ENCODE data around the gene OSBPL3.

The OSBPL3 gene

DNA sequence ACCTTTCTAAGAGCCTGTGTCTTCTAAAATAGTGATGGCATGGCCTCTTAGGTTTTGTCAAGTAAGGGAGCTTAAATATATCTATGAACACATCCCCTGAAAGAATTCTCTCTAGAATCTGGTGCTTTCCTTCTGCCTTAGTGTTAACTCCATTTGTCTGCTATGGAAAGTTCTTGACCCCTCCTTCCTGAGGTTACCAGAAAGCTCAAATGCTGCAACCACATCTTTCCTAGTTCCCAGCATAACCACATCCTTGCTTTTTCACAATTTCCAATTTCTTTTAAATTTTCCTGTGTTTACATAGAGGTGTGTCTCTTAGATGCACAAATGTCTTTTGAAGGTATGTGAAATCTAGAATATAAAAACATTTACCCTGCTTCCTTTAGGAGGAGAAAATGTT, 206.3 kb downstream of the OSBPL3 start:
- peaks cover 5% of the 10 kb centered on the region for H3K9me3 Mint-ChIP-seq
- H3K4me1 Mint-ChIP-seq = peaks cover 28% of the 10 kb centered on the region
- no peak overlapping the region for H3K27ac Mint-ChIP-seq
- no peak overlapping the region for H3K4me3 Mint-ChIP-seq
- DNase-seq = no peak
- CTCF ChIA-PET = no interaction called here
- H3K36me3 Mint-ChIP-seq = no peaks in the 10 kb centered on the region
- H3K27me3 Mint-ChIP-seq = peaks cover 10% of the 10 kb centered on the region

- Mint-ChIP-seq H3K27ac (no peak overlapping the region), H3K9me3 (peaks cover 5% of the 10 kb centered on the region), H3K4me3 (no peak overlapping the region), H3K27me3 (peaks cover 20% of the 10 kb centered on the region), H3K36me3 (no peaks in the 10 kb centered on the region), H3K4me1 (peaks cover 34% of the 10 kb centered on the region)
- CTCF ChIA-PET = interaction anchor here (0.7 to 2.1 kb wide), 4 partner anchors 9 to 331 kb away, joined by 3 to 7 read pairs (median 4); no protein-coding TSS in a partner anchor
- no peak for DNase-seq
Observed at GRCh38 chr7:24769851-24770250, 210.1 kb downstream of the OSBPL3 start.

- peaks cover 26% of the 10 kb centered on the region for H3K27me3 Mint-ChIP-seq
- peaks cover 34% of the 10 kb centered on the region for H3K4me1 Mint-ChIP-seq
- no peak overlapping the region for H3K4me3 Mint-ChIP-seq
- CTCF ChIA-PET = interaction anchor here (0.6 to 2.1 kb wide), 5 partner anchors 10 to 331 kb away, joined by 3 to 7 read pairs (median 3); no protein-coding TSS in a partner anchor
- no peaks in the 10 kb centered on the region for H3K36me3 Mint-ChIP-seq
- H3K27ac Mint-ChIP-seq = peak overlapping the region; percentile 17
- H3K9me3 Mint-ChIP-seq = peaks cover 5% of the 10 kb centered on the region
- DNase-seq = no peak
Observed at GRCh38 chr7:24769014-24769830, 210.8 kb downstream of the OSBPL3 start.

GRCh38 chr7:24767878-24768569, 212.0 kb downstream of the OSBPL3 start:
- DNase-seq = no peak
- Mint-ChIP-seq H3K36me3 (no peaks in the 10 kb centered on the region), H3K9me3 (peaks cover 5% of the 10 kb centered on the region), H3K4me1 (peaks cover 27% of the 10 kb centered on the region), H3K27me3 (peaks cover 32% of the 10 kb centered on the region), H3K4me3 (no peak overlapping the region), H3K27ac (no peak overlapping the region)
- CTCF ChIA-PET = no interaction called here

DNA sequence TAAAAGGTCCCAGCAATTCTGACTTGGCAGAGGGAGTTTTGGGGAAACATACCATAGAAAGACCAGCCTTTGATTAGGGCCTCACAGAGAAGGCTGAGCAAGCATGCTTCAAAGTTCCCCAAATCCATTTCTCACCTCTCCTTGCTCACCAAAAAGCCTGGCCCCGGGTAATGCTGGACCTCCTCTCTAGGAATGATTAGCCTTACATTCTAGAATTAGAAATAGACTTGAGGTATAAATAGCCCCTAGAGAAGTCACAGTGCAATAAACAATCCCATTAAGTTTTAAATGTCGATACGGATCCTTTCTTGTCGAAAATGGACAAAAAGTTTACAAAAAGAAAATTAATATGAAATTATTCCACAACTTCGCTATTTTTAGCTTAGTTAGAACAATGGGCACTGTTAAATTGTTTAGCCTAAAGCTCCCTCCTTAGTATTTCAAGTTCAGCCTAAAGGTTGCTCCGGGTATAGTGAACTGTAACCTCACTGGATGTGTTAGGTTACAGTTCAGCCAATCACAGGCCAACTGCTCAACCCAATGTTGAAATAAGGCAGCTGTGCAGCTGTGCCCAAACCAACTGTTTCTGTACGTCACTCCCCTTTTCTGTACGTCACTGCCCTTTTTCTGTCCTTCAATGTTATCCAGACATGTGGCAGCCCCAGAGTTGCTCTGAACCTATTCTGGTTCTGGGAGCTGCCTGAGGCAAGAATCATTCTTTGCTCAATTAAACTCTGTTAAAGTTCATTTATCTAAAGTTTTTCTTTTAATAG, 214.8 kb downstream of the OSBPL3 start:
- peaks cover 41% of the 10 kb centered on the region for H3K27me3 Mint-ChIP-seq
- CTCF ChIA-PET = interaction anchor here (0.5 kb wide), 1 partner anchor 99 kb away, joined by 3 read pairs; no protein-coding TSS in a partner anchor
- DNase-seq = no peak
- H3K27ac Mint-ChIP-seq = no peak overlapping the region
- no peaks in the 10 kb centered on the region for H3K36me3 Mint-ChIP-seq
- H3K4me1 Mint-ChIP-seq = peaks cover 22% of the 10 kb centered on the region
- no peak overlapping the region for H3K4me3 Mint-ChIP-seq
- H3K9me3 Mint-ChIP-seq = no peaks in the 10 kb centered on the region

DNA sequence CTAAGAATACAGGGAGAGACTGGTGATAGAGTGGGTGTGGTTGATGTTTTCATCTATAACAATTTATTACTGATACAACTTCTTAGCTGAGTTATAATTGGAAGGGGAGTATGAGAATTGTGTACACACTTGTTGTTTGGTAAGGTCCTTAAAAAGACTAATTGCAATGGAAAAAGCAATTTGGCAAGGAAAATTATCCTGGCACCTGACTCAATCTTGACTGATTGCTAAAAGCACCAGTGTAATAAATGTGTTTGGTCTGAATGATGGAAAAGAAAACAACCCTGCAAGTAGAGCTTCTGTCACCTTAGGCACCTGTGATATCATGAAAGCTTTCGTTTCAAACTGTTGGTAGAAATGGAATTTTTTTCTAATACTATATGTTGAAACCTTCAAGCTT, 216.0 kb downstream of the OSBPL3 start:
- no peak overlapping the region for H3K27ac Mint-ChIP-seq
- DNase-seq = no peak
- CTCF ChIA-PET = interaction anchor here (0.7 kb wide), 1 partner anchor 9 kb away, joined by 4 read pairs; no protein-coding TSS in a partner anchor
- no peak overlapping the region for H3K4me3 Mint-ChIP-seq
- peaks cover 11% of the 10 kb centered on the region for H3K4me1 Mint-ChIP-seq
- peaks cover 49% of the 10 kb centered on the region for H3K27me3 Mint-ChIP-seq
- H3K9me3 Mint-ChIP-seq = no peaks in the 10 kb centered on the region
- H3K36me3 Mint-ChIP-seq = no peaks in the 10 kb centered on the region

DNA sequence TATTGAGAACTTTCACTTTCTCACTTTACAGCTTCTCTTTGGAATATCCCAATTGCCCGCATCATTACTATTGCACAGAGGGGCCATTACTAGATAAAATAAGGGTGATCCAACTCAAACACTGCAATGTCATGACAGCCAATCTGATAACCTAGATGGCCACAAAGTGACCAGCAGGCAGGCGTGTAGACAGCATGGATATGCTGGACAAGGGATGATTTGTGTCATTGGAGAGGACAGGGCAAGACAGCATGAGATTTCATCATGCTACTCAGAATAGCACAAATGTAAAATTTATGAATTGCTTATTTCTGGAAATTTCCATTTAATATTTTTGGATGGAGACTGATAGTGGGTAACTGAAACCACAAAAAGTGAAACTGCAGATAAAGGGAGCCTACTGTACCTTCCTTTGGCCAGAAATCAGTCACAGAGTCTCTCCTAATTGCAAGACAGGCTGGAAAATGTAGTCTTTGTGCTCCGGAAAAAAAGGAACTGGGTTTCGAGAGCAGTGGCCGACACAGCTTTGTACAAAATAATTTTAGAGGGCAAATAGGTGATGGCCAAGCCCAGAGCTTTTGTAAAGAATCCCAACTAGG, 216.6 kb downstream of the OSBPL3 start:
- CTCF ChIA-PET = interaction anchor here (0.7 to 1.0 kb wide), 2 partner anchors 9 to 36 kb away, joined by 4 to 5 read pairs; no protein-coding TSS in a partner anchor
- H3K4me3 Mint-ChIP-seq = no peak overlapping the region

DNA sequence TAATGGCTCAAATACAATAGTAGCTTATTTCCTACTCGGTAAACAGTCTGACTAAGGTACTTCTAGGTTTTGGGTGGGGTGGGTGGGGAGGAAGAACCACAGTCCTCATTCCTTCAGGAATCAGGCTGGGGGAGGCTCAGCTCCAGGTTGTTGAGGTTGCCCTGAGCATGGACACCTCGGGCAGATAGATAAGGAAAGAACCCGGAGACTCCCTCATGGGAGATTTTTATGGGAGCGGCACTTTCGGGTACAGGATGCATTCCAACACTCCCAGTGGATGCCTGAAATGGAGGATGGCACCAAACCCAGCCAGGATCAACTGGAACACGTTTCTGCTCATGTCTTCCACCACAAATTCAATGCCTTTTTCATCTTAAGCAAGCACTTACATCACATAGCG, 217.2 kb downstream of the OSBPL3 start:
- Mint-ChIP-seq H3K27me3 (peaks cover 57% of the 10 kb centered on the region), H3K4me1 (peaks cover 4% of the 10 kb centered on the region), H3K4me3 (no peak overlapping the region), H3K36me3 (no peaks in the 10 kb centered on the region), H3K27ac (no peak overlapping the region), H3K9me3 (no peaks in the 10 kb centered on the region)
- DNase-seq = no peak
- CTCF ChIA-PET = interaction anchor here (1.0 kb wide), 1 partner anchor 35 kb away, joined by 5 read pairs; no protein-coding TSS in a partner anchor

More for the DNA sequence above, 216.6 kb downstream of the OSBPL3 start:
- peaks cover 55% of the 10 kb centered on the region for H3K27me3 Mint-ChIP-seq
- H3K27ac Mint-ChIP-seq = no peak overlapping the region
- no peaks in the 10 kb centered on the region for H3K9me3 Mint-ChIP-seq
- H3K36me3 Mint-ChIP-seq = no peaks in the 10 kb centered on the region
- no peak for DNase-seq
- H3K4me1 Mint-ChIP-seq = peaks cover 6% of the 10 kb centered on the region

DNA sequence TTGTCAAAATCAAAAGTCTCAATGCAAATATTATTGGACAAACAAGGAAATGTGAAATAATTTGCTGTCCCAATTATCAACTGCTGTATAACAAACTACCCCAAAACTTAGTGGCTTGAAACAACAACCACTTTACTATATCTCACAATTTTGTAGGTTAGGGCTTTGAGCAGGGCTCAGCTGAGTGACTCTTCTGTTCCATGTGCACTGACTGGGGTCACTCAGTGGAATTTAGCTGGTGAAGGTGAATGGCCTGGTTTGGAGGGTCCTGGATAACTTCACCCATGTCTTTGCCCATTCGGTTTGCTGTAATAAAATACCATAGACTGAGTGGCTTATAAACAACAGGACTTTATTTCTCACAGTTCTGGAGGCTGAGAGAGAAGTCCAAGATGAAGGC, 219.0 kb downstream of the OSBPL3 start:
- DNase-seq = no peak
- H3K4me3 Mint-ChIP-seq = no peak overlapping the region
- CTCF ChIA-PET = interaction anchor here (0.5 kb wide), 1 partner anchor 346 kb away, joined by 3 read pairs; no protein-coding TSS in a partner anchor
- no peaks in the 10 kb centered on the region for H3K9me3 Mint-ChIP-seq
- H3K4me1 Mint-ChIP-seq = peaks cover 13% of the 10 kb centered on the region
- H3K27me3 Mint-ChIP-seq = peaks cover 74% of the 10 kb centered on the region
- H3K27ac Mint-ChIP-seq = no peak overlapping the region
- H3K36me3 Mint-ChIP-seq = no peaks in the 10 kb centered on the region

GRCh38 chr7:24757353-24758275, 222.4 kb downstream of the OSBPL3 start, which contains the start of gene GSDME:
TSS of gene GSDME (minus strand) at chr7:24757464. CDS start at chr7:24749774, 7,690 bp downstream.
- no peak within 1 kb of the TSS for H3K27ac Mint-ChIP-seq
- no peak for DNase-seq
- H3K4me1 Mint-ChIP-seq = peaks cover 26% of the 10 kb centered on the region
- CTCF ChIA-PET = interaction anchor here (1.1 kb wide), 1 partner anchor 222 kb away, joined by 3 read pairs; the partner anchor contains the start of gene OSBPL3
- no peaks in the 10 kb centered on the region for H3K9me3 Mint-ChIP-seq
- H3K36me3 Mint-ChIP-seq = no peaks in the 10 kb centered on the region
- peak within 1 kb of the TSS; percentile 86 for H3K4me3 Mint-ChIP-seq
- H3K27me3 Mint-ChIP-seq = peaks cover 64% of the 10 kb centered on the region

- DNase-seq = peak; percentile 55
- Mint-ChIP-seq H3K27me3 (peaks cover 69% of the 10 kb centered on the region), H3K27ac (no peak overlapping the region), H3K9me3 (no peaks in the 10 kb centered on the region), H3K4me1 (peaks cover 26% of the 10 kb centered on the region), H3K4me3 (peak overlapping the region; percentile 86), H3K36me3 (no peaks in the 10 kb centered on the region)
- CTCF ChIA-PET = interaction anchor here (1.0 to 1.3 kb wide), 4 partner anchors 35 to 337 kb away, joined by 3 to 7 read pairs (median 4); partner anchors contain the start of gene OSBPL3
Observed at GRCh38 chr7:24756545-24757352, 223.2 kb downstream of the OSBPL3 start.

Measured in activated naive CD4-positive, alpha-beta T cell treated with anti-CD3 and anti-CD28 coated beads, Interleukin-2, amount 10 ng/mL, durations not matched to agents 7 days and 5 days (primary cell).